MG63 (cell line): ENCODE data around the gene DAGLA. TPM values are rescaled to one million over a fixed set of nuclear protein-coding genes. Genes with fewer than 3 reads are reported as not detected.

Experiments
- DNase-seq: peaks from one replicate; pipeline ENCODE4 v3.0.0-alpha.2; 2020
- H3K27me3 ChIP-seq: fragments of 250-450 bp; sonication (Bioruptor Pico); 2 replicates; pipeline ENCODE4 v1.5.1; 2020; ENCODE audit warnings: mild to moderate bottlenecking, moderate library complexity
- H3K36me3 ChIP-seq: fragments of 250-450 bp; sonication (Bioruptor Pico); 2 replicates; pipeline ENCODE4 v1.5.1; 2020; ENCODE audit warnings: mild to moderate bottlenecking, moderate library complexity
- H3K4me3 ChIP-seq: fragments of 250-450 bp; sonication (Bioruptor Pico); 2 replicates; pipeline ENCODE4 v1.5.1; 2020; ENCODE audit warnings: mild to moderate bottlenecking, moderate library complexity
- H3K9me3 ChIP-seq: fragments of 250-450 bp; sonication (Bioruptor Pico); 2 replicates; pipeline ENCODE4 v1.5.1; 2020; ENCODE audit warnings: mild to moderate bottlenecking, moderate library complexity
- total RNA-seq: library from RNA; depleted of rRNA; stranded (reverse); fragments of >200 nt; shearing (Covaris generic); gene quantifications from 2 replicates; pipeline ENCODE4 v1.2.3, GENCODE V29; 2014; ENCODE audit warnings: low replicate concordance

Gene DAGLA
- total RNA-seq, 1 experiment from 2014 or later, result 1.3 TPM

DNA sequence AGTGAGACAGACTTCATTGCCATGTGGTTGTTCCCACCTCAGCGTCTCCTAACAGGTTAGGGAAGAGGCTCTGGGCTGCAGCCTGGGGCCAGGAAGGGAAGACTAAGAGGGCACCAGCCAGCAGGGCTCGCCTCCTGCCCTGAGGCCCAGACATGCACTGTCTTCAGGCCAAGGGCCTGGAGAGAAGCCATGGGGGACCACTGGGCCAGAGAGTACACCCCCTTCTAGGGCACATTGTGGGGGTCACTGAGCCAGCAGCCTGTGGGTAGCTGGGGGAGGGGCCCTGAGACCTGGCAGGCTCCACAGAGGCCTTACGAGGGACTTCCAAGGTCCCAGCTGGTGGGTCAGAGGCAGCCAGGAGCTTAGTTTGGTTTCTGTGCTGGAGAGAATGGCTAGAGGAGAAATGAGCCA lies 47.2 kb downstream of the DAGLA start:
- no peak for DNase-seq
- Histone ChIP-seq H3K36me3 (no peaks in the 10 kb centered on the region), H3K27me3 (no peaks in the 10 kb centered on the region), H3K9me3 (no peaks in the 10 kb centered on the region), H3K4me3 (no peak overlapping the region)

DNA sequence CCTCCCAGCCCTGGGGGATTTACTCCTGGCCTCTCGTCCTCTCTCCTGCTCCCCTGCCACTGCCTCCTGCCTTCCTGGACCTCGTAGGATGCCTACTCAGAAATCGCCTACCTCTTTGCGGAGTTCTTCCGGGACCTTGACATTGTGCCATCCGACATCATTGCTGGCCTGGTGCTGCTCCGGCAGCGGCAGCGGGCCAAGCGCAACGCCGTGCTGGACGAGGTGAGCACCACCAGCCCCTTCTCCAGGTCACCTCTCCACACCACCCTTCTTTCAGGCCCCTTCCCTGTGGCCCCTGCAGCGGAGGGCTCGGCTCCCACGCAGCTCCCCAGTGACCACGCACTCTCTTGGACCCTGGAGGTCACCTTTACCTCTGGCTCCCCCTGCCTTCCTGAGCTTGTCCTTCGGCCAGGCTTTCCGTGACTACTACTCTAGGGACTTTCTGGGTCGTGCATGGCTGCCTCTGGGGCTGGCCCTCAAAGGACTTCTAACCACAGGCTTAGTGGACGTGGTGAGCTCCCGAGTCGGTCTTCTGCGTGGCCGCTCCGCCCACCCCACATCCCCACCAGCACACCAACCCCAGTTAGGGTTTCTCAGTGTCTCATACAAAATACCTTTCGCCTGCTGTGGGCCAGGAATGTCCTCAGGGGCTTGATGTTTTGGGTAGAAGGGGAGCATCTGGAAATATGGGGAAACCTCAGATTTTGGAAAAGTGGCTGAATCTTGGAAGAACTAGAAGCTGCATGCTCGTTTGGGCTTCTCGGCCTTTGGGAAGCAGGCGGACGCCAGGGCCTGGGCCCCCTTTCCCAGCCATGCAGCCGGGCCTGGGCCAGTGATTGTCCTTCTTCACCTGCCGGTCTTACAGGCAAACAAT lies 48.1 kb downstream of the DAGLA start:
- no peak for DNase-seq

GRCh38 chr11:61728940-61729219 lies 48.7 kb downstream of the DAGLA start:
- Histone ChIP-seq H3K9me3 (no peaks in the 10 kb centered on the region), H3K27me3 (no peaks in the 10 kb centered on the region), H3K36me3 (no peaks in the 10 kb centered on the region), H3K4me3 (no peak overlapping the region)
- DNase-seq, result no peak

More for the DNA sequence above, 48.1 kb downstream of the DAGLA start:
- Histone ChIP-seq H3K9me3 (no peaks in the 10 kb centered on the region), H3K4me3 (no peak overlapping the region), H3K36me3 (no peaks in the 10 kb centered on the region), H3K27me3 (no peaks in the 10 kb centered on the region)

- H3K27me3 ChIP-seq, result no peaks in the 10 kb centered on the region
- H3K36me3 ChIP-seq, result no peaks in the 10 kb centered on the region
- H3K4me3 ChIP-seq, result no peak overlapping the region
- no peaks in the 10 kb centered on the region for H3K9me3 ChIP-seq
- no peak for DNase-seq
Measured at GRCh38 chr11:61730240-61730994, 50.2 kb downstream of the DAGLA start.

- Histone ChIP-seq H3K4me3 (no peak overlapping the region), H3K27me3 (no peaks in the 10 kb centered on the region), H3K9me3 (no peaks in the 10 kb centered on the region), H3K36me3 (no peaks in the 10 kb centered on the region; the same call in 1 of the 2 replicates)
- no peak for DNase-seq
Measured at GRCh38 chr11:61731211-61731951, 51.2 kb downstream of the DAGLA start.

DNA sequence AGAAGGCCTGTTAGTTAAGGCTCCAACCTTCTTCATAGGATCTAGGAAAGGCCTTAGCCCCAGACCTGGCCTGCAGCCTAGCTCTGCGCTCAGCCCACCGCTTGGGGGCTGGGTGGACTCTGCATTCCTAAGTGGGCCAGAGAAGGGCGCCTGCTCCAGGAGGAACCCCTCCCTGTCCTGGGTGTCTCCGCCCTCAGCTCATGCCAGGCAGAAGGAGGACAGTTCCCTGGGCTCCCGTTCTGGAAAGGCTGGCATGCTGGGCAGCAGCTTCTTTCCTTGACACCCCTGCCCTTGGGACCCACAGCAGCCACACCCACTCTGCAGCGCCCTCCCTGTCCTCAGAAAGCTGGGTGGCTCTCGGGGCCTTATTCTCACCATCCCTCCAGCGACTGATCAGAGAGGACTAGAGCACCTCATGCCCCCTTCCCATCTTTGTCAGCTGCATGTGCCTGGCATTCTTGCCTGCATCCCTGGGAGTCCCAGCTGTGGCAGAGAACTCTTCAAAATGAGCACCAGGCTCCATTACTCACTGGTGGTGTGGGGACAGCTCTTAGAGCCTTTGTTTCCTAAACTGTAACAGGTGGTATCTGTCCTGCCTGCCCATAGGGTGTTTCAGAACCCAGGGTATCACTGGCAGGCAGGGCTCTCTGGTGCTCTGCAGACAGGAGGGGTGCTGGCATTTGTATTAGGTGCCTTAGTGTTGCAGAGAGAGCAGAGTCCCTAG lies 51.9 kb downstream of the DAGLA start:
- Histone ChIP-seq H3K36me3 (no peaks in the 10 kb centered on the region; the same call in 1 of the 2 replicates), H3K4me3 (no peak overlapping the region), H3K27me3 (no peaks in the 10 kb centered on the region), H3K9me3 (no peaks in the 10 kb centered on the region)
- DNase-seq, result no peak

GRCh38 chr11:61732705-61733104 lies 52.5 kb downstream of the DAGLA start:
- Histone ChIP-seq H3K36me3 (no peaks in the 10 kb centered on the region; the same call in 1 of the 2 replicates), H3K27me3 (no peaks in the 10 kb centered on the region)
- DNase-seq, result peak; percentile 94

DNA sequence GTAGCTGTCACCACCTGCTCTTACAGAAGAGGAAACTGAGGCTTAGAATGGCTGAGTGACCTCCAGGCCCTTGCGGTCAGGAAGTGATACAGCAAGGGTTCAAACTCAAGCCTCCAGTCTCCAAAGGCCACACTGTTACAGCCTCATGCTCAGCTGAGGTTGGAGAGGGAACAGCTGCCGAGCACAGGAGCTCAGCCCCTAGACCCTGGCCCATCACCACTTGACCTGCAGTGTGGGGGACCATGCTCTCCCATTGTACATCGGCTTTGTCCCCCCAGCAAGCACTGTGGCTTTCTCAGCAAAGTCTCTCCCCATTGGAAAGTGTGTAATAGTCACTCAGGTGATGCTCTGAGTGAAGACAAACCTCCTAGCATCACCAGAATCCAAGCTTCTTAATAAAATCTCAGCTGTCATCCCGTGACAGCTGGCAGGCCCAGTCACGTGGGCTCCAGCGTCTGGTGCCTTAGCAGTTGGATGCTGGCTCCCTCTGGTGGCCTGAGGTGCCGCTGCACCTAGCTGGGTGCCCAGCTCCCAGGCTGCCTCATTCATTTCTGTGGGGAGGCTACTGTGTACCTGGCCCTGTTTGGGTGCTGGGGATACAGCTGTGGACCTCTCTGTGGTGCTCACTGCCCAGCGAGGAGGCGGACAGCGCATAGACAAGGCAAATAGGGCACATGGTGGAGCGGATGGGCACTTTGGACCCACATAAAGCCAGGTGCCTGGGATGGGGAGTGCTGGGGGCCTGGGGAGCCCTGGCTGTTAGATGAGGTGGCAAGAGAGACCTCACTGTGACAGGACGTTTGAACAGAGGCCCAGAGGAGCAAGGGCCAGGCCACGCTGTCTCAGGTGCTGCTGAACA lies 53.2 kb downstream of the DAGLA start:
- DNase-seq, result peak; percentile 74
- Histone ChIP-seq H3K36me3 (no peaks in the 10 kb centered on the region; the same call in 1 of the 2 replicates), H3K9me3 (no peaks in the 10 kb centered on the region), H3K4me3 (no peak overlapping the region), H3K27me3 (no peaks in the 10 kb centered on the region)

More at GRCh38 chr11:61732705-61733104, 52.5 kb downstream of the DAGLA start:
- no peak overlapping the region for H3K4me3 ChIP-seq
- no peaks in the 10 kb centered on the region for H3K9me3 ChIP-seq

DNA sequence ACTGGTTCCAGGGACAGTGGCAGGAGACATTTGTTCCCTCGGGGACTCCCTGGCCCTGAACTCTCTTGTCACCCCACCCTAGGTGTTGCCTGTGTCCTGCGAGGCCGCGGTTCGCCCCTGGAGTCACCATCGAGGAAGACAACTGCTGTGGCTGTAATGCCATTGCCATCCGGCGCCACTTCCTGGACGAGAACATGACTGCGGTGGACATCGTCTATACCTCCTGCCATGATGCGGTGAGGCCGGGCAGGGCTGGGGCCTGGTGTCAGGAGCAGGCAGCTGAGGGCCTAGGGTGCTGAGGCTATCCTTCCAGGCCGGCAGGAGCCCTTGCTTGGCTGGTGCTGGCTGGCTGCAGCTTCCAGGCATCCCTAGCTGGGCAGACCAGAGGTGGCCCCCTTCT lies 54.6 kb downstream of the DAGLA start:
- Histone ChIP-seq H3K9me3 (no peaks in the 10 kb centered on the region), H3K4me3 (no peak overlapping the region), H3K36me3 (no peaks in the 10 kb centered on the region; the same call in 1 of the 2 replicates), H3K27me3 (no peaks in the 10 kb centered on the region)
- no peak for DNase-seq

GRCh38 chr11:61735391-61735790 lies 55.2 kb downstream of the DAGLA start:
- Histone ChIP-seq H3K36me3 (no peaks in the 10 kb centered on the region; the same call in 1 of the 2 replicates), H3K27me3 (no peaks in the 10 kb centered on the region), H3K4me3 (no peak overlapping the region), H3K9me3 (no peaks in the 10 kb centered on the region)
- DNase-seq, result no peak

- Histone ChIP-seq H3K4me3 (no peak overlapping the region), H3K9me3 (no peaks in the 10 kb centered on the region), H3K27me3 (no peaks in the 10 kb centered on the region), H3K36me3 (no peaks in the 10 kb centered on the region; the same call in none of the 2 replicates)
- DNase-seq, result no peak
Measured at GRCh38 chr11:61736310-61736709, 56.1 kb downstream of the DAGLA start.

DNA sequence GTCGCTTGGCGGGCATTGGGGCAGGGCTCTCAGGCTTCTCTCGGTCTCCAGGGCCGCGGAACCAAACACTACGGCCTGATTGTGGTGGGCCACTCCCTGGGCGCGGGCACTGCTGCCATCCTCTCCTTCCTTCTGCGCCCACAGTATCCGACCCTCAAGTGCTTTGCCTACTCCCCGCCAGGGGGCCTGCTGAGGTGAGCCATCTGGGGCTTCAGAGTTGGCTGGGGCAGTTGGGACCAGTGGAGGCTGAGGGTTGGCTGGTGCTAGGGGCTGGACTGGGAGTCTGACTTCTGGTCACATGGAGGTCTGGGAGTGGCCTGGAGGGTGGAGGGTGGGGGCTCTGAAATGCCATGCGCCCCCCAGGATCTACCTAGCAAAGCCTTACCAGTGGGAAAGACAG lies 56.9 kb downstream of the DAGLA start:
- H3K4me3 ChIP-seq, result no peak overlapping the region
- H3K9me3 ChIP-seq, result no peaks in the 10 kb centered on the region
- no peak for DNase-seq
- no peaks in the 10 kb centered on the region for H3K27me3 ChIP-seq
- H3K36me3 ChIP-seq, result no peaks in the 10 kb centered on the region; the same call in none of the 2 replicates

DNA sequence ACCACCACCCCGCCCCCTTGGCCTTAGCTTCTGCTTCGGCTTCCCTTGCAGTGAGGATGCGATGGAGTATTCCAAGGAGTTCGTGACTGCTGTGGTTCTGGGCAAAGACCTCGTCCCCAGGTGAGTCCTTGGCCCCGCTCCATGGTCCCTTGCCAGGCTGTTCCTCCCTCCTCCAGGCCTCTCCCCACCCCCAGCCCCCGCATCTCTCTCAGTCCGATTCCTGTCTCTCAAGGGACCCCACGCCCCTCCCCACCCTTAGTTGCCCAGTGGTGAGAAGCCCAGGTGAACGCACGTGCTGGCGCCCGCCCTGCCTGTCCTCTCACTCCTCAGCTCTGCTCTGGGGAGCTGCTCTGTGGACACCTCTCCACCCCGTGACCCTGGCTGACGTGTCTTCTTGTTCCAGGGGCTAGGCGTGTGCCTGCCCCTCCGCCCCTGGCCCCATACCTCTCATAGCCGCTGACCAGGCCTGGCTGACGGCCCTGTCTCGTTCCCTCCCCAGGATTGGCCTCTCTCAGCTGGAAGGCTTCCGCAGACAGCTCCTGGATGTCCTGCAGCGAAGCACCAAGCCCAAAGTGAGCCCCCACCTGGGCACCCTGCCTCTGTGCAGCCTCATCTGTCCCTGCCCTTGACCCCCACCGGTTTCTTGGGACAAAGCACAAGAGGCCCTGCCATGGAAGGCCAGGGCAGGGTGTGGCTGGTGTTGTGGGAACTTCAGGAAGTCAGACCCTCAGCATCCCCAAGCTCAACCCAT lies 57.6 kb downstream of the DAGLA start:
- Histone ChIP-seq H3K9me3 (no peaks in the 10 kb centered on the region), H3K4me3 (no peak overlapping the region), H3K27me3 (no peaks in the 10 kb centered on the region), H3K36me3 (no peaks in the 10 kb centered on the region; the same call in none of the 2 replicates)
- DNase-seq, result no peak

DNA sequence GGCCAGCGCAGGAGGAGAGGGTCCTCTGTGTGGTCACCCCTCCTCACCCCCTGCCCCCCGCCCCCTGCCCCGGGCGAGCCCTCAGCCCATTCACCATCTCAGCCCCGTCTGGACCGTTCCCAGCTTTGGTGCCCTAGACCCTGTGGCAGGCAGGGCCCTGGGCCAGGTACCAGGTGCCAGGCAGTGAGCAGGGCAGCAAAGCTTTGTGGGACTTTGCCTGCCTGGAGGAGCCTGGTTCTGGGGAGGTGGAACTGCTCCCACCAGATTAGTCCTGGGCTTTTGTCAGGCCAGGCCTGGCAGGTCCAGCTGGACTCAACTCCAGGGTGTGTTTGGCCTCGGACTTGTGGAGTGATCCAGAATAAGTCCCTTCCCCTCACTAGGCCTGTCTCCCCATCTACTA lies 58.6 kb downstream of the DAGLA start:
- Histone ChIP-seq H3K4me3 (no peak overlapping the region), H3K36me3 (no peaks in the 10 kb centered on the region; the same call in none of the 2 replicates), H3K27me3 (no peaks in the 10 kb centered on the region), H3K9me3 (no peaks in the 10 kb centered on the region)
- DNase-seq, result no peak

DNA sequence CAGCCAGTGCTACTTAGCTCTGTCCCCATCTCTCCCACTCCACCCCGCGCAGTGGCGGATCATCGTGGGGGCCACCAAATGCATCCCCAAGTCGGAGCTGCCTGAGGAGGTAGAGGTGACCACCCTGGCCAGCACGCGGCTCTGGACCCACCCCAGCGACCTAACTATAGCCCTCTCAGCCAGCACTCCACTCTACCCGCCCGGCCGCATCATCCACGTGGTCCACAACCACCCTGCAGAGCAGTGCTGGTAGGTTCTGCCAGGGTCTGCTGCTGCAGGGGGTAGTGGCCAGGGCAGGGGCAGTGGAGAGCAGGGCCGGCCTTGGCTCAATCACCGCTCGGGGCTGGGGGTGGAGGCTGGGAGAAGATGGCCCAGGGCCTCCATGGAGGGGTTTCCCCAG lies 59.2 kb downstream of the DAGLA start:
- no peak for DNase-seq
- no peaks in the 10 kb centered on the region for H3K9me3 ChIP-seq
- no peaks in the 10 kb centered on the region; the same call in none of the 2 replicates for H3K36me3 ChIP-seq
- H3K27me3 ChIP-seq, result no peaks in the 10 kb centered on the region
- H3K4me3 ChIP-seq, result no peak overlapping the region
